Inflammatory macrophage treated with lipopolysaccharide for 4 hours (primary cell): ENCODE results near the gene ADCY9.
A peak's percentile ranks its signal among the peaks of the same experiment; 100 is the strongest.
"Not testable (repeated sequence)": the region's sequence is repeated elsewhere in the genome, so short reads cannot be mapped to it uniquely, and the experiment has no call there.

Source experiments
- DNase-seq: peaks from one replicate; pipeline ENCODE4 v3.0.0-alpha.2; 2020

ADCY9 gene

DNA sequence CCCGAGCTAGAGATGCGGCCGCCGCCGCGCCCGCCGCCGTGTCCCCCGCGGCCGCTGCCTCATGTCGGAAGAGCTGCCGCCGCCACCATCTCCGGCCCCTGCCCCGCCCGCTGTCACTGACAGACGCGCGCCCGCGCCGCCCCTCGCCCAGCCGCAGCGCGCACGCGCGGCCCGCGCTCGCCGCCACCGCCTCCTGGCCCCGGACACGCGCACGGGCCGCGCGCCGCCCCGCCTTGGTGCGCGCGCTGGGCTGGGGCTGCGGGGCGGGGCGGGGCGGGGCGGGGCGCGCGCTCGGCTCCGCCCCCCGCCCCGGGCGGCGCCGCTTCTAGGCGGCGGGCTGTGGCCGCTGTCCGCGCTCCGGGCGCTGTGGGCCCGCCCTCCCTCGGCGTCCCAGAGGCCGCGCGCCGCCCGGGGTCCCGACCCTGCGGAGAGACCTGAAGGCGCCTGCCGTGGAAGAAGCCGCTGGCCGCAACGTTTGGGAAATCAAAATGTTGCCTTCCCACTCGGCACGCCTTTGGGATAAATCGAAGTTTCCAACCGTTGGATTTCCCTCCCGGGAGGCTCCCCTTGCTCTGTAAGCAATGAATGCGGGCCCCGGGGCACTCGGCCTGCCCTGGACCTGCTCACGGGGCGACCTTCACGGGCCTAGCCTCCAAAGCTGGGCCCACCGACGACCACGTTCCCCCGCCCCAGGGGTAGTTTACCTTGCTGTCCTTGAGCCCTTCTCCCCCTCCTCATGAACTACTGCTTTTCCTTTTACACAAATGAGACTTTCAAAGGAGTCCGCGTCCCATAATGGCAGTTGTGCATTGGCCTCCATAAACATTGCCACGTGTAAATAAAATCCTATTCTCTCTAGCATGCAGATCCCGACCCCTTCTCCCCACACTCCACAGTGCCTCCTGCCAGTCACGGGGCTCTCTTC is at the start of gene ADCY9:
Gene ADCY9, minus strand, starts transcription at position 118 of the 925 bp plus-strand sequence. CDS start 1,000 bp downstream, outside the sequence.
- DNase-seq: peak; percentile 72

DNA sequence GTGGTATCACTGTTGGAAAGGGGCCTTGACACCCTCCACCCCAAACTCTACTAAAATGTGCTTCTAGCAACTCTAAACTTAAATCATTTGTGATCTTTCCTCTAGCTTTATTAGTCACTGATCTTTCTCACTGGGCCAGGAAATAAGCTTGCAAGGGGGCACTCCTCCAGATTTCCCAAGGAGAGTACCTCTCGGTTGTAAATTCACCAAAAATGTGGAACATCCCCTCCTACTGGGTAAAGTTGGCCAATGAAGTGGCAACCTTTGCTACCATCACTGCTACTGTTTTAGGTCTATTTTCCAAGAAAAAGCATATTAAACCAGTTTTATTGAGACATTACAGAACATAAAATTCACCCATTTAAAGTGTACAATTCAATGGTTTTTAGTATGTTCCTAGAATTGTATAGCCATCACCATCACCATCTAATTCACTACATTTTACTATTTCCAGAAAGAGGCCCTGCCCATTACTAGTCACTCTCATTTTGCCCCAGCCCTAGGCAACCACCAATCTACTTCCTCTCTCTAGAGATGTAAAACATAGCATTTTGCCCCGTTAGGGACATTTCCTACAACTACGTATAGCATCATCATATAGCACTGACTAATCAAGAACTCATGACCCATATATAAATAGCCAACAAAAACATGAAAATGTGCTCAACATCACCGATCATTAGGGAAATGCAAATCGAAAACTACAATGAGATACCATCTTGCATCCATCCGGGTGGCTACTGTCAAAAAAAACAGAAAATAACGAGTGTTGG is 44.6 kb upstream of the ADCY9 start:
- peak; percentile 91 for DNase-seq

DNA sequence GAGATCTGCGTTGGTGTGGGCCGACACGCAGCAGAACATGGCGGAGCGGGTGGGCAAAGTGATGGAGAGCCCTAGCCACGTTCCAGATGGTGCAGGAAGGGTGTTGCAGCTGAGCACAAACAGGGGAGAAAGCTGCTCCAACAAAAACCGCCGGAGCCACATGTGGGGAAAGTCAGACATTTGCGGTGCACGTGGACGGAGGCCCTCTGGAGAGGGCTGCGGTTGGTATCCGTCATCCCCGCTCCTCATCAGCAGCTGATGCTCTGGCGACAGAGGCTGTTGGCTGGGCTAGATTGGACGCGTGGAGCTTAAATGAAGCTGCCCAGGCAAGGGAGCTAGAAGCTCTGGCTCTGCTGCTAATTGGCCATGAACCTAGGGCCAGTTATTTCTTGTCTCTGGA is 43.5 kb upstream of the ADCY9 start:
- DNase-seq: no peak

DNA sequence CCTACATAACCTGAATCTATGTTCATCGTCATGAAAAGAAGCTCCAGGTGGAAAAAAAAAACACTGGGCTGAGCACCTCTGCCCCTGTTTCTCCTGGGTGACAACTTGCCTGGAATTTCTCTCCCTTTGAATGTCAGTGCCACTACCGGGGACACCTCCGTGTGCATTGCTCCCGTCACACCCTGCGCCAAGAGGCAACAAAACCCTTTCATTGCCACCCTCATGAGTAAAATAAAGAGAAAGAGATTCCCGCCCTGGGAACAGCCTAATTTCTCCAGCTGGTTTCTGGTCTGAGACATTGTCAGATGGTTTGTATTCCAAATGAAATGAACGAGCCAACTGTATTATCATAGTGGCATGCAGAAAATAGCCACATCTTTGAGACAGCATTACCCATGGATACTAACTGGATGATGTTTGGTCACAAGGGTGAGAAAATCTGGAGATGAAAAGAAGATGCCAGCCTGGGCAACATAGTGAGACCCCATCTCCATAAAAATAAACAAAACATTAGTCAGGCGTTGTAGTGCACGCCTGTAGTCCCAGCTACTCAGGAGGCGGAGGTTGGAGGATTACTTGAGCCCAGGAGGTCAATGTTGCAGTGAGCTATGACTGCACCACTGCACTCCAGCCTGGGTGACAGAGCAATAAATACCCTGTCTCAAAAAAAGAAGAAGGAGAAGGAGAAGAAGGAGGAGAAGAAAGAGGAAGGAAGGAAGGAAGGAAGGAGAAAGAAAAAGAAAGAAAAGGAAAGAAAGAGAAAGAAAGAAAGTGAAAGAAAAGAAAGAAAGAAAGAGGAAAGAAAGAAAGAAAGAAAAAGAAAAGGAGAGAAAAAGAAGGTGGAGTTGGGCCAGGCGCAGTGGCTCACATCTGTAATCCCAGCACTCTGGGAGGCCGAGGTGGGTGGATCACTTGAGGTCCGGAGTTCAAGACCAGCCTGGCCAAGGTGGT is 42.2 kb upstream of the ADCY9 start:
- no peak for DNase-seq

DNA sequence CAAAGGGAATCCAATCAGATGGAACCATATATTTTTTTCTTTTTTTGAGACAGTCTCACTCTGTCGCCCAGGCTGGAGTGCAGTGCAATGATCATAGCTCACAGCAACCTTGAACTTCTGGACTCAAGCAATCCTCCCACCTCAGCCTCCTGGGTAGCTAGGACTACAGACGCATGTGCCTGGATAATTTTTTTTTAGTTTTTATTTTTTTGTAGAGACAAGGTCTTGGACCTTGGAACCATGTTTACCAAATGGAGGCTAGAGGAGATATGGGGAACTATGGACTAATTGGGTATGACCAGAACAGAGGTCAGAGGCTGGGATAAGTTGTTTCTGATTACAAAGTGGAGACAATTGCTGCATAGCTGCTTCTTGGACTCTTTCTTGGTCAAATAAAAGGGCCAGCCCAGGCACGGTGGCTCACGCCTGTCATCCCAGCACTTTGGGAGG is 41.2 kb upstream of the ADCY9 start:
- DNase-seq: no peak

DNA sequence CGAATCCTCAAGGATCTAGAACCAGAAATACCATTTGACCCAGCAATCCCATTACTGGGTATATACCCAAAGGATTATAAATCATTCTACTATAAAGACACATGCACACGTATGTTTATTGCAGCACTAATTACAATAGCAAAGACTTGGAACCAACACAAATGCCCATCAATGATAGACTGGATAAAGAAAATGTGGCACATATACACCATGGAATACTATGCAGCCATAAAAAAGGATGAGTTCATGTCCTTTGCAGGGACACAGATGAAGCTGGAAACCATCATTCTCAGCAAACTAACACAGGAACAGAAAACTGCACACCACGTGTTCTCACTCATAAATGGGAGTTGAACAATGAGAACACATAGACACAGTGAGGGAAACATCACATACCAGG is 40.3 kb upstream of the ADCY9 start:
- not testable (repeated sequence) for DNase-seq

DNA sequence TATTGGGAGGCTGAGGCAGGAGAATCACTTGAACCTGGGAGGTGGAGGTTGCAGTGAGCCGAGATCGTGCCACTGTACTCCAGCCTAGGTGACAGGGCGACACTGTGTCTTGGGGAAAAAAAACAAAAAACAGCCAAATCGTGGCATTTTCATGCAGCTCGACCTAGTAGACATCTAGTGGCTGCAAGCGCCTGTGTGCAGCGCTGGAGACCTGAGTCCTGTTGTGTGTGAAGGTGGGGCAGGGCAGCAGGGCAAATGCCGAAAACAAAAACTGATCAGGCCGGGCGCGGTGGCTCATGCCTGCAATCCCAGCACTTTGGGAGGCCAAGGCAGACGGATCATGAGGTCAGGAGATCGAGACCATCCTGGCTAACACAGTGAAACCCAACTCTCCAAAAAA is 37.1 kb upstream of the ADCY9 start:
- not testable (repeated sequence) for DNase-seq

DNA sequence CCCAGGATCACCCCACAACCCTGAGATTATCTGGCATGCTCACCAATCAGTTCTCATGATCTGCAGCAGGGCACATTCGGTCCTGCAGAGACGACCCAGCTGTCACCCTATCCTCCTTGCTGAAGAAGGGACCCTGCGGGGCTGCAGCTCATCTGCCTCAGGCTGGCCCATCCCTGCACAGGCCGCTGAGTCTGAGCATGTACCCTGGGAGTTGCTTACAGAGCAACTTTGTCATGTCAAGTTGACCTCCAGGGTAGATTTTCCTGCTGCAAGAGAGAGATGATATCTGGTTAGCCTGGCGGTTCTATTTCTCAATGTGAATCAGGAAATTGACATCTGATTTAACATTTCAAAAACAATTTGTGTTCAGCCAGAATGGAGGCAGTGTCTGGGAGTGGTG is 36.0 kb upstream of the ADCY9 start:
- DNase-seq: no peak

DNA sequence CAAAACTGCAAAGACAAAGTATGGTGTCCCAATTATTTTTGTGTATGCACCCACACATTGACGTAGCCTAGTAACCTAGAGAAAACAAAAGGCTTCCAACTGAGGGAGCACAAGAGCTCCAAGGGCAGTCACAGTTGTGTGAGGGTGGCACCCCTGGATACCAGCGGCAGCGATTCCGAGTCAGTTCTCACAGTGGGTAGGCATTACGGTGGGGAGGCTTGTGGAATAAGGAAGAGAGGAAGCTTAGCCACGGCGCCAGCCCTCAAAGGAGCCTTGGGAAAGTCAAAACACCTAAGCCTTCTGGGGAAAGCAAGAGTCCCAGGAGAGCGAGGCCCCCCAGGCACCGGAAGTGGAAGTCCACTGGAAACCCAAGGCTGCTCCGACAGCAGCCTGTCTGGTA is 31.0 kb upstream of the ADCY9 start:
- DNase-seq: no peak

DNA sequence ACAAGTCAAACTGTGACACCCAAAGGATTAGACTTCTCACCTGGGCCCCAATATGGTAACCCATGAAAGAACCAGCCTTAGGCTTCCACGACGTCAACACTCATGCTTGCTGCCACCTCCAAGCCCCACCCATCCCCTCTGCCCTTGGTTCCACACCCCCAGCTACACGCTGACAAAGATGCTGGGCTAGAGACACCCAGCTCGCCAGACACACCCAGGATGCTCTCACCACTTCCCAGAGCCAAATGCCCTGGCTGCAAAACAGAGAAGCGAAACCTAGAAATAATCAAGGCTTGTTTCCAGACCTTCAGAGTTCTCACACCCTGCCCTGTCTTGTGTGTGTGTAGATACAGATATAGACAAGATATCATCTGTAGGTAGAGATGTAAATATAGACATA is 26.0 kb upstream of the ADCY9 start:
- peak; percentile 88 for DNase-seq

DNA sequence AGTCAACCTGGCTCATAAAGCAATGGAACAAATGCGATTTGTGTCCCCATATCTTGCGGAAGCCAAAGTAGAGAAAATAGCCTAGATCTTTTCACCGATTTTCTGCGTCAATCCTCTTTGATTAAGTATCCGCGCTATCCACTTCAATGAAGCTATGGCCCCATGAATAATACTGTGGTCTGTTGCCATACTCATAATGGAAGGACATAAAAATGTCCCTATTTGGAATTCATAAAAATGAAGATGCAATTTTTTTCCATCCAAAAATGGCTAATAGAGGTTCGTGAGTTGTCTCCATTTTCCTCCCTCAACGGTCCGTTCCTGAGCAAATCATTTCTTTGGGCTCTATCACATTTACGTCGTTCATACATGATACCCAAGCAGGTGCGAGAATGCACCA is 25.4 kb upstream of the ADCY9 start:
- no peak for DNase-seq

DNA sequence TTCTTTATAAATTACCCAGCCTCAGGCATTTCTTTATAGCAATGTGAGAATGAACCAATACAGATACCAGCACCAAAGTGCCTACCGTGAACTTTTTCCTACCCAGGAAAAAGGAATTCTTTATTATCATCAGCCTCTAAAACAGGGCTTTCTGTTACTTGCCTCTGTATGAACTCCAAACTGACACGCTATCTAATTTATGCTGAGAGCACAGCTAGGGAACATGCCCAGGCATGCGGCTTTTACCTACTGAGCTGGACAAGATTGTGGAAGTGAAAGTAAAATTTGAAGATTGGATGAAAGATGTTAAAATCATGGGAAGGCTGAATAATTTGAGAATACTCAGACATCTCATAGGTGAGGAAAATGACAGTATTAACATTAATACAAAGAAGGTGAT is 24.4 kb upstream of the ADCY9 start:
- peak; percentile 7 for DNase-seq

DNA sequence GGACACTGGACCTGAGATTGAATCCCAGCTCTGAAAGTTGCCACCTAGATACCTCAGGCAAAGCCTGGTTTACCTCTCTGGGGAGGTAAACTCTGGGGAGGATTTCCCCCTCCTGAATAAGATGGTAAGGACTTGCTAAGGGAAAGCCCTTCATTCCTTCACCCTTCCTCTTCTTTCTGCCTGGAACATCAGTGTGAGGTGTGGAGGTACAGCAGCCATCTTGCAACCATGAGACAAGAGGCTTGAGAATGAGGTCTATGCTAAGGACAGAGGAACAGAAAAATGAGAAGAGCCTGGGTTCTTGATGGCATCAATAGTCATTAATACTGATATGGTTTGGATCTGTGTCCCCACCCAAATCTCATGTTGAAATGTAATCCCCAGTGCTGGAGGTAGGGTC is 23.7 kb upstream of the ADCY9 start:
- no peak for DNase-seq

DNA sequence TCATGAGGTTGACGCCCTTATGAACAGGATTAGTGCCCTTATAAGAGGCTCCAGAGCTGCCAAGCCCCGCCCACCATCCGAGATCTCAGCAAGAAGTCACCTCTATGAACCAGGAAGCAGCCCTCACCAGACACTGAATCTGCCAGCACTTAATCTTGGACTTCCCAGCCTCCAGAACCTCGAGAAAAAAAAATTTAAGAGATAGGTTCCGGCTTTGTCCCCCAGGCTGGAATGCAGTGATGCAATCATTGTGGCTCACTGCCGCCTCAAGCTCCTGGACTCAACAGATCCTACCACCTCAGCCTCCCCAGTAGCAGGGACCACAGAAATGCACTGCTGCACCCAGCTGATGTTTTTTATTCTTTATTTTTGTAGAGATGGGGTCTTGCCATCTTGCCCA is 22.5 kb upstream of the ADCY9 start:
- DNase-seq: no peak

DNA sequence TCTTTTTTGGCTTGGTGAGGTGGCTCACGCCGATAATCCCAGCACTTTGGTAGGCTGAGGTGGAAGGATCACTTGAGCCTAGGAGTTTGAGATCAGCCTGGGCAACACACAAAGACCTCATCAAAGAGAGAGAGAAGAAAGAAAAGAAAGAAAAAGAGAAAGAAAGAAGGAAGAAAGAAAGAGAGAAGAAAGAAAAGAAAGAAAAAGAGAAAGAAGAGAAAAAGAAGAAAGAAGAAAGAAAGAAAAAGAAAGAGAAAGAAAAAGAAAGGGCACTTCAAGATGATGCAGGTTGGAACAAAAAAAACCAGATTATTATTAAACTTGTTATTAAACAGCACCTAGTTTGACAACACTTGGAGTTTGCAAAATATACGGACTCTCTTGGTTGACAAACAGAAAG is 21.2 kb upstream of the ADCY9 start:
- DNase-seq: no peak

DNA sequence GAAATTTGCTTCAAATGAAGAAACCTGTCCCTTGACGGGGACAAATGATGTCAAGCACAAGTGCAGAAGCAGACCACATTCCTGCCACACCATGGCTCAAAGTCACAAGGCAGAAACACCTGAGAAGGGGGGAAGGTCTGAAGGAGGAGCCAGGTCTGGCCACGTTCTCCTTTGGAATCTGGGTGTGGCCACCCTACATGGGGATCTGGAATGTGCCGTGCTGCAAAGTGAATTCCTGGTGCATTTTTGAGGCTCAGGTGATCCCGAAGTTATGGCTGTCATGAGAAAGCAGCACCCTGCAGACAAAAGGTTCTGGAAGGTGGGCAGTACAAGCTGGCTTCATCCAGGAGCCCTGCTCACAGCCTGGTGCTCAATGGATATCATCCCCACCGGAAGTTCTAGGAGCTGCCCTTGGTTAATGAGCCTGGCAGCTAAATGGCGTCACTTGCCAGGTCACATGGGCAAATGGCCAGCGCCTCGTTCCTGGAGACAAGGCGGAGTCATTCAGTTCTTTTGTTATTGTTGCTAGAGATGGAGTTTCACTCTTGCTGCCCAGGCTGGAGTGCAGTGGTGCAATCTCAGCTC is 20.1 kb upstream of the ADCY9 start:
- no peak for DNase-seq

DNA sequence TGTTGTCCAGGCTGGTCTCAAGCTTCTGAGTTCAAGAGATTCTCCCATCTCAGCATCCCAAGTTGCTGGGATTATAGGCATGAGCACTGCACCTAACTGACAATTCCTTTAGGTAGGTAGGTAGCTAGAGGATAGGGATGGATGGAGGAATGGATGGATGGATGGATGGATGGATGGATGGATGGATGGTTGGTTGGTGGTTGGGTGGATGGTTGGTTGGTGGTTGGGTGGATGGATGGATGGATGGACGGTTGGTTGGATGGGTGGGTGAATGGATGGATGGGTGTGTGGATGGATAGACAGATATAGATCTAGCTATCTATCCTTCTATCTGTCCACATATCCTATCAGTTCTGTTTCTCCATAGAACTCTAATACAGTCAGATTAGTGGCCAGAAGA is 19.3 kb upstream of the ADCY9 start:
- no peak for DNase-seq

DNA sequence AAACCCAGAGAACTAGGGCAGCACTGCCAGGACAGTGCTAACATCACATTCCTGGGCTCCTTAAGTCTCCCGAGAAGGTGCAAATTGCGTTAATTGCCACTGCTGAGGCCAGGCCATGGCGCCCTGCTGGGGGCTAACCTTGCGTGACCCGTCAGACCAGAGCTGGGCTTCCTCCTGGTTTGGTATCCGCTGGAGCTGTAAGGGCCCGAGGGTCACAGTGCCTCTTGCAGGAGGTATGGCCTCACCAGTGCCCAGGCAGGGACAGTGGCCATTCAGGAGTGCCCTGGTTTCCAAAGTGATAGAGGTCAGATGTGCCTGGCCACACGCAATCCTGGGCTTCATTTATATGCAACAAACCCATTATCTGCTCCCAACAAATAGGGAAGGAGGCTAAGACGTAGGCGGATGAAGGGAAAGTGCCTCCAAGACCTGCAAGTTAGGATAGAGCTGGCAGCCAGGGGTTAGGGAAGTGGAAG is 17.7 kb upstream of the ADCY9 start:
- DNase-seq: no peak

DNA sequence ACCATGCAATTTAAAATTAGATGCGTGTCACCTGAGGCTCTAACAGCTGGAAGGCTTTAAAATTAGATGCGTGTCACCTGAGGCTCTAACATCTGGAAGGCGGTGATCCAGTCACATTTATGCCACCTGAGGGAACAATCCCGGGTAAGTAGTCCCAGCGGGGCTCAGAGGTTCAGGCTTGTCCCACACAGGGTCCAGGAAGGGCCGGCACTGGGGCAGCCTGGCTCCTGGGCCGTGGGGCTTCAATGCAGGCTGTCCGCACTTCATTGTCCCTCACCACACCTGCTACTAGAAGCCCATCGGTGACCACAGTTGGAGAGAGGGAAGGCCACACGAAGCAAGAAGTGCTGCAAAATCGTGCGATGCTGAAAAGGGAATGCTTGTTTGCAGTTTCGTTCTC is 15.4 kb upstream of the ADCY9 start:
- no peak for DNase-seq

DNA sequence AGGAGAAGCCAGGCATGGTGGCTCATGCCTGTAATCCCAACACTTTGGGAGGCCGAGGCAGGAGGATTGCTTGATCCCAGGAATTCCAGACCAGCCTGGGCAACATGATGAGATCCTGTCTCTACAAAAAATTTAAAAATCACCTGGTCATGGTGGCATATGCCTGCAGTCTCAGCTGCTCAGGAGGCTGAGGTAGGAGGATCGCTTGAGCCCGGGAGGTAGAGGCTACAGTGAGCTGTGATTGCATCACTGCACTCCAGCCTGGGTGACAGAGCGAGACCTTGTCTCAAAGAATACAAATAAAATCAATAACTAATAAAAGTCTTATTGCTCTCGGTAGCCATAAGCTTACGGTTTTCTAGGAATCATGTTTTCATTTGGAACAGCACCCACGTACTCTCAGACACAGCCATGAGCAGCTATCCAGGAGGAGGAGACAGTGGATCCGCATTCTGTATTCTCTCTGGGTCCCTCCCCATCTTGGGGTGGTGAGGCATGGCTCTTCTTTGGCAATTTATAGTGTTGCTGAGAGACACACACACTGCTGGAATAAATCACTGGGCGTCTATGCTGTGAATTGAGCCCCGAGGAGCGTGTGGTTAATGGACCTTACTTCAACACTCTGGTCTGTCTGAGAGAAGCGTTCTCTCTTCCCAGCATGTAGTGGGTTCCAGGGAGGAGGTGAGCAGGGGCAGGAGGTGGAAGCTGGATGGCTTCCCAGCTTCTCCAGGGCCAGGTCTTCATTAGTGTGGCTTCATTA is 8.5 kb upstream of the ADCY9 start:
- DNase-seq: no peak

DNA sequence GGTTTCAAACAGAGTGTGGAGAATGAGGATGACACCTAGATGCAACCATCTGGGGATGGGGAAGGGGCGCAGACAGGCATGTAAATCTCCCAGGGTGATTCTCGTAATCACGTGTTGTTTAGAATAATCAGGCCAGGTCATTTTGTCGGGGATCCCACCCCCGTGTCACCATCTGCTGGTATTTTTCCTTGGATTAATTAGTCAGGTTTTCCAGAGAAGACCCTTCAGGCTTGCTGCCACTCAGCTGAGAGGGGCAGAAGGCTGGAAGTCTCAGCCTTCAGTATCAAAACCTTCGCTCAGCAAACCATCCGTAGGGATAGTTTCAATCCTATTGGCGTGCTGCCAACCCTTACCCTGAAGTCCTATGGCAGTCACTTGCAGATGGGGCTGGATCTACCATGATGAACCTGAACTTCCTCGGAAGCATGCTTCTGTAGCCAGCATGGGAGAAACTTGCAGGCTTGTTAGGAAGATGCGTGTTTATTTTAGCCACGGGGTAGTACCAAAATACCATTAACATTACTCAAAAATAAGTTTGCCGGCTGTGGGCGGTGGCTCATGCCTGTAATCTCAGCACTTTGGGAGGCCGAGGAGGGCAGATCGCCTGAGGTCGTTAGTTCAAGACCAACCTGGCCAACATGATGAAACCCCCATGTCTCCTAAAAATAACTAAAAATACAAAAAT is 7.5 kb upstream of the ADCY9 start:
- no peak for DNase-seq
